SK-N-SH (cell line): Measurements from ENCODE around the gene GRK5. TPM values are rescaled to one million over a fixed set of nuclear protein-coding genes. Genes with fewer than 3 reads are reported as not detected.

Experiments
- CTCF ChIA-PET: fragments of 300-600, 350-600 bp; formaldehyde crosslinking; extraction: SDS; loops from one replicate; lab custom pipeline; 2021; lab: Yijun Ruan, JAX
- POLR2A ChIA-PET: fragments of 350-600 bp; sonication (Branson Sonifier 250); formaldehyde crosslinking; extraction: SDS; loops from one replicate; lab custom pipeline; 2020; ENCODE audit warnings: antibody characterized with exemption, inconsistent platforms; lab: Yijun Ruan, JAX
- DNase-seq: peaks from one replicate; pipeline ENCODE4 v3.0.0; 2012
- H2AFZ ChIP-seq: fragments of 200-600 bp; sonication (generic); 2 replicates; pipeline ENCODE4 v1.8.1; 2016; ENCODE audit warnings: antibody characterized with exemption, mild to moderate bottlenecking, low read depth
- H3F3A ChIP-seq: fragments of 200-600 bp; sonication (generic); replicated peaks from 2 replicates; pipeline ENCODE3; 2016; ENCODE audit warnings: antibody characterized with exemption, mild to moderate bottlenecking; ENCODE audit not compliant: insufficient read depth
- H3K27ac ChIP-seq, 2 experiments: fragments of 200-500 bp in 1 of 2; fragments of 200-600 bp in 1 of 2; sonication (Bioruptor generic) in 1 of 2; sonication (generic), shearing (Covaris generic) in 1 of 2; 2 replicates each; pipeline versions ENCODE4 v1.5.1 to v1.6.1; 2014 to 2016; ENCODE audit warnings: low read depth in 2 of 2, inconsistent platforms in 1 of 2, low read length in 1 of 2, mild to moderate bottlenecking in 1 of 2, mixed read lengths in 1 of 2
- H3K27me3 ChIP-seq: fragments of 200-600 bp; sonication (generic), shearing (Covaris generic); 2 replicates; pipeline ENCODE4 v1.6.1; 2016; ENCODE audit warnings: mixed run types; ENCODE audit not compliant: insufficient read depth
- H3K36me3 ChIP-seq, 2 experiments: fragments of 200-500 bp in 1 of 2; fragments of 200-600 bp in 1 of 2; sonication (Bioruptor generic) in 1 of 2; sonication (generic) in 1 of 2; replicated peaks in 1 of 2; 2 replicates each; pipeline versions ENCODE3 to v1.5.1; 2014 to 2016; ENCODE audit warnings: low read length in 1 of 2, mild to moderate bottlenecking in 1 of 2; ENCODE audit not compliant: insufficient read depth in 2 of 2, control insufficient read depth in 1 of 2
- H3K4me1 ChIP-seq, 2 experiments: fragments of 200-500 bp in 1 of 2; fragments of 200-600 bp in 1 of 2; sonication (Bioruptor generic) in 1 of 2; sonication (generic), shearing (Covaris generic) in 1 of 2; 2 replicates each; pipeline versions ENCODE4 v1.5.1 to v1.6.1; 2014 to 2016; ENCODE audit warnings: low read depth in 1 of 2, low read length in 1 of 2, mixed run types in 1 of 2; ENCODE audit not compliant: insufficient read depth in 2 of 2, control insufficient read depth in 1 of 2
- H3K4me2 ChIP-seq: fragments of 200-600 bp; sonication (generic), shearing (Covaris generic); 2 replicates; pipeline ENCODE4 v1.6.1; 2017; ENCODE audit warnings: mixed run types
- H3K4me3 ChIP-seq, 2 experiments: fragments of 200-500 bp in 1 of 2; fragments of 200-600 bp in 1 of 2; sonication (Bioruptor generic) in 1 of 2; sonication (generic), shearing (Covaris generic) in 1 of 2; 2 replicates each; pipeline versions ENCODE4 v1.5.1 to v1.8.1; 2014 to 2016; ENCODE audit warnings: low read depth in 2 of 2, inconsistent platforms in 1 of 2, low read length in 1 of 2, mild to moderate bottlenecking in 1 of 2, mixed read lengths in 1 of 2, moderate library complexity in 1 of 2
- H3K79me2 ChIP-seq: fragments of 200-600 bp; sonication (generic); 2 replicates; pipeline ENCODE4 v1.8.1; 2017; ENCODE audit warnings: mild to moderate bottlenecking; ENCODE audit not compliant: insufficient read depth
- H3K9ac ChIP-seq: fragments of 200-600 bp; sonication (generic); 2 replicates; pipeline ENCODE4 v1.6.1; 2017; ENCODE audit warnings: mixed run types
- H3K9me2 ChIP-seq: fragments of 200-600 bp; sonication (generic); 2 replicates; pipeline ENCODE4 v1.6.1; 2017; ENCODE audit warnings: mixed run types
- H3K9me3 ChIP-seq: fragments of 200-600 bp; sonication (generic); 2 replicates; pipeline ENCODE4 v1.6.1; 2017; ENCODE audit warnings: mixed run types, mild to moderate bottlenecking, moderate library complexity
- H4K20me1 ChIP-seq: fragments of 200-600 bp; sonication (generic); 2 replicates; pipeline ENCODE4 v1.6.1; 2017; ENCODE audit warnings: mild to moderate bottlenecking, mixed run types; ENCODE audit not compliant: insufficient read depth
- ELF1 ChIP-seq: IDR thresholded peaks from 2 replicates; pipeline ENCODE4 v1.4.0; 2012
- FOXJ3 ChIP-seq: sonication (generic); formaldehyde crosslinking; IDR thresholded peaks from 2 replicates; pipeline ENCODE4 v1.5.1; 2020; ENCODE audit warnings: mild to moderate bottlenecking, missing genetic modification reagents
- GABPA ChIP-seq: IDR thresholded peaks from 2 replicates; pipeline ENCODE4 v1.4.0; 2012; ENCODE audit warnings: low read depth, mild to moderate bottlenecking
- GATA2 ChIP-seq: sonication (generic); formaldehyde crosslinking; IDR thresholded peaks from 2 replicates; pipeline ENCODE4 v1.5.0; 2020; ENCODE audit warnings: mild to moderate bottlenecking, missing genetic modification reagents
- JUND ChIP-seq: IDR thresholded peaks from 2 replicates; pipeline ENCODE4 v1.4.0; 2012
- MXI1 ChIP-seq: IDR thresholded peaks from 2 replicates; pipeline ENCODE4 v1.6.1; 2012; ENCODE audit warnings: mild to moderate bottlenecking, low read depth, low read length, improper control_type of control experiment
- NRF1 ChIP-seq: IDR thresholded peaks from 2 replicates; pipeline ENCODE4 v1.6.1; 2012; ENCODE audit warnings: low read depth, mild to moderate bottlenecking, low read length
- RAD21 ChIP-seq: IDR thresholded peaks from 2 replicates; pipeline ENCODE4 v1.6.1; 2012; ENCODE audit warnings: mild to moderate bottlenecking, low read length
- RCOR1 ChIP-seq: fragments of 150-350 bp; IDR thresholded peaks from 2 replicates; pipeline ENCODE4 v1.6.1; 2017; ENCODE audit warnings: antibody characterized with exemption, low read length
- REST ChIP-seq: IDR thresholded peaks from 2 replicates; pipeline ENCODE4 v1.6.1; 2012; ENCODE audit warnings: mild to moderate bottlenecking, low read depth, low read length, moderate library complexity
- RFX5 ChIP-seq: IDR thresholded peaks from 2 replicates; pipeline ENCODE4 v1.6.1; 2012; ENCODE audit warnings: mild to moderate bottlenecking, improper control_type of control experiment, low read length
- SMC3 ChIP-seq: IDR thresholded peaks from 2 replicates; pipeline ENCODE4 v1.6.1; 2012; ENCODE audit warnings: low read depth, low read length, improper control_type of control experiment
- TAF1 ChIP-seq: IDR thresholded peaks from 2 replicates; pipeline ENCODE4 v1.6.1; 2012; ENCODE audit warnings: low read depth, mild to moderate bottlenecking, low read length, moderate library complexity, borderline replicate concordance
- TCF12 ChIP-seq: IDR thresholded peaks from 2 replicates; pipeline ENCODE4 v1.4.0; 2012
- TEAD4 ChIP-seq: IDR thresholded peaks from 2 replicates; pipeline ENCODE4 v1.4.0; 2012; ENCODE audit warnings: mild to moderate bottlenecking, borderline replicate concordance; ENCODE audit not compliant: insufficient read depth
- YY1 ChIP-seq: IDR thresholded peaks from 2 replicates; pipeline ENCODE4 v1.4.0; 2012; ENCODE audit warnings: low read depth, mild to moderate bottlenecking
- ZBTB33 ChIP-seq: IDR thresholded peaks from 2 replicates; pipeline ENCODE4 v1.4.0; 2012; ENCODE audit warnings: low read depth, borderline replicate concordance
- WGBS: methylation state at CpG from one replicate; pipeline ENCODE4 v1.1.6; 2017; ENCODE audit warnings: low lambda C conversion rate; 5-methylcytosine and 5-hydroxymethylcytosine counted together
- polyA plus RNA-seq, 3 experiments: library from polyadenylated mRNA; depleted of rRNA; stranded (reverse); fragments of >200 nt; gene quantifications; 2 replicates each; pipeline ENCODE4 v1.2.3, GENCODE V29; 2012
- TF ChIP-seq, protein P1 (sequence below): fragments of 150-350 bp; IDR thresholded peaks from 2 replicates; pipeline ENCODE4 v1.6.1; 2017; ENCODE audit warnings: antibody characterized with exemption, low read length, low read depth, borderline replicate concordance
- TF ChIP-seq, protein P2 (sequence below): IDR thresholded peaks from 2 replicates; pipeline ENCODE4 v1.4.0; 2012; ENCODE audit warnings: low read depth
- TF ChIP-seq, protein P3 (sequence below): IDR thresholded peaks from 2 replicates; pipeline ENCODE4 v1.4.0; 2012; ENCODE audit warnings: low read depth, borderline replicate concordance

Gene GRK5
- polyA plus RNA-seq, 1 of the 3 experiments (the other 2 are of a cell fraction) = 12.1 TPM

- Histone ChIP-seq H3F3A (no peaks in the 10 kb centered on the region), H3K9ac (no peak overlapping the region), H3K27me3 (no peaks in the 10 kb centered on the region), H3K9me3 (no peaks in the 10 kb centered on the region), H4K20me1 (no peaks in the 10 kb centered on the region), H3K9me2 (no peaks in the 10 kb centered on the region), H3K4me3 (no peak overlapping the region), H3K27ac (no peak overlapping the region), H3K79me2 (no peaks in the 10 kb centered on the region), H3K4me2 (no peak overlapping the region), H3K4me1 (peaks cover 0 to 3% of the 10 kb centered on the region in 2 experiments; a peak in 1 of 4 replicates), H2AFZ (no peak overlapping the region), H3K36me3 (no peaks in the 10 kb centered on the region)
- 96% methylated on average over 3 of the region's 4 CpGs for WGBS
- ChIA-PET POLR2A (no interaction called here), CTCF (interaction anchor here (10.6 to 19.8 kb wide), 2 partner anchors 22 to 238 kb away, joined by 150 to 505 read pairs; partner anchors contain the start of gene GRK5)
- TF ChIP-seq ZBTB33 (no peak), NRF1 (no peak), JUND (no peak), GATA2 (CRISPR knock-in tag) (no peak), YY1 (no peak)
- no peak for DNase-seq
These were observed 235.3 kb downstream of the GRK5 start for GRCh38 chr10:119442758-119443060.

- TF ChIP-seq, protein P1, sequence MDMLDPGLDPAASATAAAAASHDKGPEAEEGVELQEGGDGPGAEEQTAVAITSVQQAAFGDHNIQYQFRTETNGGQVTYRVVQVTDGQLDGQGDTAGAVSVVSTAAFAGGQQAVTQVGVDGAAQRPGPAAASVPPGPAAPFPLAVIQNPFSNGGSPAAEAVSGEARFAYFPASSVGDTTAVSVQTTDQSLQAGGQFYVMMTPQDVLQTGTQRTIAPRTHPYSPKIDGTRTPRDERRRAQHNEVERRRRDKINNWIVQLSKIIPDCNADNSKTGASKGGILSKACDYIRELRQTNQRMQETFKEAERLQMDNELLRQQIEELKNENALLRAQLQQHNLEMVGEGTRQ = no peak
- TF ChIP-seq MXI1 (no peak), GABPA (no peak), TAF1 (no peak), GATA2 (CRISPR knock-in tag) (no peak), SMC3 (no peak), ELF1 (no peak), RCOR1 (no peak), RAD21 (no peak), TEAD4 (no peak), TCF12 (no peak), ZBTB33 (no peak), FOXJ3 (CRISPR knock-in tag) (no peak), REST (no peak), RFX5 (no peak)
- TF ChIP-seq, protein P2, sequence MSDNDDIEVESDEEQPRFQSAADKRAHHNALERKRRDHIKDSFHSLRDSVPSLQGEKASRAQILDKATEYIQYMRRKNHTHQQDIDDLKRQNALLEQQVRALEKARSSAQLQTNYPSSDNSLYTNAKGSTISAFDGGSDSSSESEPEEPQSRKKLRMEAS = no peak
- TF ChIP-seq, protein P3, sequence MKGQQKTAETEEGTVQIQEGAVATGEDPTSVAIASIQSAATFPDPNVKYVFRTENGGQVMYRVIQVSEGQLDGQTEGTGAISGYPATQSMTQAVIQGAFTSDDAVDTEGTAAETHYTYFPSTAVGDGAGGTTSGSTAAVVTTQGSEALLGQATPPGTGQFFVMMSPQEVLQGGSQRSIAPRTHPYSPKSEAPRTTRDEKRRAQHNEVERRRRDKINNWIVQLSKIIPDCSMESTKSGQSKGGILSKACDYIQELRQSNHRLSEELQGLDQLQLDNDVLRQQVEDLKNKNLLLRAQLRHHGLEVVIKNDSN = no peak
- Histone ChIP-seq H4K20me1 (no peaks in the 10 kb centered on the region), H2AFZ (no peak overlapping the region), H3K27me3 (no peaks in the 10 kb centered on the region), H3K27ac (no peak overlapping the region), H3K36me3 (peaks cover 0 to 4% of the 10 kb centered on the region in 2 experiments), H3K9ac (no peak overlapping the region), H3K9me2 (no peaks in the 10 kb centered on the region), H3K9me3 (no peaks in the 10 kb centered on the region), H3K4me2 (no peak overlapping the region), H3K79me2 (no peaks in the 10 kb centered on the region), H3F3A (no peaks in the 10 kb centered on the region), H3K4me3 (no peak overlapping the region), H3K4me1 (peaks cover 0 to 3% of the 10 kb centered on the region in 2 experiments; a peak in 1 of 4 replicates)
- POLR2A ChIA-PET = interaction anchor here (0.8 kb wide), 1 partner anchor 11 kb away, joined by 3 read pairs; no protein-coding TSS in a partner anchor
- WGBS = 97% methylated on average over 15 of the region's 15 CpGs
- CTCF ChIA-PET = interaction anchor here (1.0 to 19.8 kb wide), 5 partner anchors 23 to 239 kb away, joined by 3 to 505 read pairs (median 27); partner anchors contain the start of gene GRK5
- no peak for DNase-seq
These were observed 236.1 kb downstream of the GRK5 start for GRCh38 chr10:119443441-119443840.
